Measurements from ENCODE around the gene GALNS.

The GALNS gene

GRCh38 chr16:88855176-88855575 lies 1.6 kb downstream of the GALNS start:
- DNase-seq, result no peak

- DNase-seq, result peak; percentile 16
Measured at GRCh38 chr16:88854306-88855111, 2.2 kb downstream of the GALNS start.

DNA sequence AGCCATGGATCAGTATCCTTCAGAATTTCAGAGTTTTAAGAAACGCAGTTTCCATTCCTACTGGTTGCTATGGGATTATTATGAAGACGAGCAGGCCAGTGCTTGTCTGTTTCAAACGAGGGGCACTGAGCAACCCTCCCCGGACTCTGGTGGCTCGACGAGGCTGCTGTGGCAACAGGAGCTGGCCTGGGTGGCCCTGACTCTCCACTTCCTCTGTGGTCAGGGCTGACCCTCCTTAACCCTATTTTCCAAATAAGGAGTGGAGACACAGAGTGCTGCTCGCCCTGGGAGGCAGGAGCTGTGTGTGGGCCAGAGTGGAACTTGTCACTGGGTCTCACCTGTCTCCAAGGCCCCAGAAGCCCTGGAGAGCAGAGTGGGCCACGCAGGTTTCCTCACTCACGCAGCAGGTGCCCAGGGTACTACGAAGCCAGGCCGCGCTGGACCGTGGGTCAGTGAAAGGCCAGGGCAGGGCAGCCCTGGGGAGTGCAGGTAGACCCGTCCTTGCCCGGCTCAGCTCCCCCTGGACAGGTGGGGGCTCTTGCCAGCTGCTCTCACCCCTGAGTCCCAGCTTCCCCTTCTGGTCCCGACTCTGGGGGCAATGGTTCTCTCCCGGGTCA lies 3.3 kb downstream of the GALNS start:
- DNase-seq, result no peak

DNA sequence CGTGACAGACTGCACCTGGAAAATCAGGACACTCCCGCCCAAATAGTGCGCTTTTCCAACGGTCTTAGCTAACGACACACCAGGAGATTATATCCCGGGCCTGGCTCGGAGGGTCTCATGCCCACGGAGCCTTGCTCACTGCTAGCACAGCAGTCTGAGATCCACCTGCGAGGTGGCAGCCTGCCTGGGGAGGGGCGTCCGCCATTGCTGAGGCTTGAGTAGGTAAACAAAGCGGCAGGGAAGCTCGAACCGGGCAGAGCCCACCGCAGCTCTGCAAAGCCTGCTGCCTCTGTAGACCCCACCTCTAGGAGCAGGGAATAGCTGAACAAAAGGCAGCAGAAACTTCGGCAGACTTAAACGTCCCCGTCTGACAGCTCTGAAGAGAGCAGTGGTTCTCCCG lies 5.1 kb downstream of the GALNS start:
- DNase-seq, result no peak

- no peak for DNase-seq
Measured at GRCh38 chr16:88850531-88851199, 6.1 kb downstream of the GALNS start.

GRCh38 chr16:88848557-88848956 lies 8.2 kb downstream of the GALNS start:
- DNase-seq, result no peak

- DNase-seq, result no peak
Measured at GRCh38 chr16:88847654-88848053, 9.1 kb downstream of the GALNS start.

DNA sequence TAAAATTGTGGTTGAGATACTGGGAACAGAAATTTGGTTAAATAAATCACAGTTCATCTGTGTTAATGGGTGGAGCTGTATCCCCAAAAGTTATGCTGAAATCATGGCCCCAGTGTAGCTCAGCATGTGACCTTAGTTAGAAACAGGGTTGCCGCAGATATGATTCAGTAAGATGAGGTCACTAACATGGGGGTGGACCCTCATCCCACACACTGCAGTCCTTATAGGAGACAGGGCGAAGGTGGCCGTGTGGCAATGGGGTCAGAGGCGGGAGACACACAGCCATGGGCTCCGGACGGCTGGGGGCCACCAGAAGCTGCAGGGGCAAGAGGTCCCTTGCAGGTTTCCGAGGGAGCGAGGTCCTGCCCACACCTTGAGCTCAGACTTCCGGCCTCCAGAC lies 10.7 kb downstream of the GALNS start:
- DNase-seq, result no peak

DNA sequence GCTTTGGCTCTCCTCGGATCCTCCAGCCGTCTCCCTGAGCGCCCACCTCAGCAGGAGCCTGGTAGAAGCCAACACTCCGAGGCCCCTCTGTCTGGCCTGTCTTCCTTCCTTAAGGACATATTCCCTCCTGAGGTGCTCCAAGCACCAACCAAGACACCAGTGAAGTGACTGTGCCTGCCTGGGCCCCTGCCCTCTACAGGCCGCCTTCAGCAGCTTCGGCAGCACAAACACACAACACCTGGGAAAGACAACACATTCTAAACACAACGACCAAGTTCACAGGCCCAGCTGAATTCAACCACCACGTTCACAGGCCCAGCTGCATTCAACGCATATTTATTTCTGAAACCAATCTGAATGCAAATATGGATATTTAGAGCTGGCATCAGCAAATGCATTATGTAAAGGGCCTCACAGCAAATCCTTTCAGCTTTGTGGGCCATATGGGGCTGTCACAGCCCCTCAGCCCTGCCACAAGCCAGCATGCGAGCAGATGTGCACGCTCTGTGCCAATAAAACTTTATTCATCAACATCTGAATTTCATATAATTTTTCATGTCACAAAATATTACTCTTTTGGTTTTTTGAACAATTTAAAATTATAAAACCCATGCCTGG lies 12.2 kb downstream of the GALNS start:
- no peak for DNase-seq

DNA sequence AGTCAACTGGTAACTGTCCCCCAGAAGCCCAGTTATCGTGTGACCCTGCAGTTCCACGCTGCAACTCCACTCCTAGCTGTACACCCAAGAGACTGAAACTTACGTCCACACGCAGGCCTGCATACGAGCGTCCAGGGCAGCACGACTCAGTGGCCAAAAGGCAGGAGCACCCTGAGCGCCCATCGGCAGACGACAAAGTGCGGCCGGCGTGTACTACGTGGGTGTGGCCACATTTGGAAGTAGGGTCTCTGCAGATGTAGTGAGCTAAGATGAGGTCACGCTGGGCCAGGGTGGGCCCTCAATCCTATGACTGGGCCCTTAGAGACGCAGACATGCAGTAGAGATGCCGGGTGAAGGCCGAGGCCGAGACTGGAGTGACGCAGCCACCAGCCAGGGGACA lies 13.5 kb downstream of the GALNS start:
- no peak for DNase-seq

DNA sequence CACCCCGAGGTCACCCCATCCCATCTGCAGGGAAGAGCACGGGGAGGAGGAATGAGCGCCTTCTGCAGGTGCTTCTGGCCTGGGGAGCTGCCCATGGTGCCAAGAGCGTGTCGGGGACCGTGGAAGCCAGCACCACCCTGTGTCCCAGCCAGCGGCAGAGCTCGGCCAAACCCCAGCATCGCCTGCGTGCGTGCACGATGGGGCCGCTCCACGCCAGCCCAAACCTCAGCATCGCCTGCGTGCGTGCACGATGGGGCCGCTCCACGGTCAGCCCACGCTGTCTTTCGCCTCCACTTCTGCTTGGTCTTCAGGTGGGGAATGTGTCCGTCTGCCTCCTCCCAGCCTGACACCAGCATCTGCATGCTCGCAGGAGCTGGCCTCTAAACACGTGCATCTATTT lies 13.9 kb downstream of the GALNS start:
- no peak for DNase-seq

- no peak for DNase-seq
Measured at GRCh38 chr16:88842308-88842756, 14.4 kb downstream of the GALNS start.

GRCh38 chr16:88841521-88842307 lies 15.0 kb downstream of the GALNS start:
- DNase-seq, result no peak

- no peak for DNase-seq
Measured at GRCh38 chr16:88840600-88841215, 16.0 kb downstream of the GALNS start.

DNA sequence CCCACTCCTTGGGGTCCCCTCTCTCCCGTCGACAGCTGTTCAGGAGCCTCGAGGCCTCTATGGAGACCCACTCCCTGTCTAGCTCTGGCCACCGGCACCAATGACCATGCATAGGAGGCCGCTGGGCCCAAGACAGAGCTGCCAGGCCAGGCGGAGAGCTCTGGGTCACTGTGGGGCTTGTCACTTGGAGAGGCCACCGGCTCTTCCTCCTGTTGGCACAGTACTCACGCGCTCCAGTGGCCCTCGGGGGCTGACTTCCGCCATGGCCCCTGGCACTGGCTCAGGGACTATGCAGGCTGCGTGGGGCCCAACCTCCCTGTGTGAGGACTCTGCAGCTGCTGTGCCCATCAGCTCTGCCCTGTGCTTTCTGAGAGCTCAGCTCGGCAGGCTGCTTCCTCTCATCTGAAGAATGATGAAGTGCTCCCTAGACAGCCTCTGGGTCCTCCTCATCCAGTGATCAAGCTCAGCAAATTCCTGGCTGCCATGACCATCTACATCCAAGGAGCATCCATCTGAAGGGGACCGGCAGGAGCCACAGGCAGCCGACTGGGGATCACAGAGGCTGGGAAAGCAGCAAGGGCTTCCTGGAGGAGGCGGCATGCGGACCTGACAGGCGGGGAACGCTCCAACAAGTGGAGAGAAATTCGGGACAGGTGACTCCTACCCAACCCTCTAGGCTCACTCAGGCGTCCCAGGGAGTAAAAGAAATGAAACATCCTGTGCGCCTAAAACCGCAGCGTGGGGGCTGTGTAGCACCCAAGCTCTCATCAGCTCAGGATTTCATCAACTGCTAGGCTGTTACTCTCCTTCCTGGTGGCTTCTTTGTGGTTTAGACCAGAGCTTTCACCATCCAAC lies 16.8 kb downstream of the GALNS start:
- DNase-seq, result no peak

- DNase-seq, result no peak
Measured at GRCh38 chr16:88839026-88839529, 17.7 kb downstream of the GALNS start.

- DNase-seq, result no peak
Measured at GRCh38 chr16:88838566-88838965, 18.2 kb downstream of the GALNS start.

- no peak for DNase-seq
Measured at GRCh38 chr16:88837806-88838205, 18.9 kb downstream of the GALNS start.

GRCh38 chr16:88836791-88837190 lies 20.0 kb downstream of the GALNS start:
- no peak for DNase-seq

- DNase-seq, result no peak
Measured at GRCh38 chr16:88835818-88836217, 20.9 kb downstream of the GALNS start.

- no peak for DNase-seq
Measured at GRCh38 chr16:88835383-88835782, 21.4 kb downstream of the GALNS start.

Measured in stimulated activated CD4-positive, alpha-beta T cell treated with anti-CD3 and anti-CD28 coated beads, Interleukin-12 subunit alpha, Interleukin-12 subunit beta, amount 100 ng/mL, for 4 hours (primary cell).